Esophagus squamous epithelium (tissue), 5 donors: ENCODE data around the gene TIMM29. TPM values are rescaled to one million over a fixed set of nuclear protein-coding genes. Genes with fewer than 3 reads are reported as not detected.

Source experiments
- DNase-seq: peaks from one replicate; lab custom pipeline; 2025; lab: John Stamatoyannopoulos, UW
- H3K27ac ChIP-seq, 4 donors: fragments of 200-600 bp; sonication (generic); one replicate each; pipeline ENCODE4 v1.5.1; 2016 to 2019; ENCODE audit warnings: mild to moderate bottlenecking in 1 of 4
- H3K27me3 ChIP-seq, 4 donors: fragments of 200-600 bp; sonication (generic); 1 replicate in 3 of 4; 2 replicates in 1 of 4; pipeline versions ENCODE4 v1.5.1 to v1.6.0; 2017 to 2021; ENCODE audit warnings: antibody characterized with exemption in 1 of 4
- H3K36me3 ChIP-seq, 3 donors: fragments of 200-600 bp; sonication (generic); one replicate each; pipeline ENCODE4 v1.5.1; 2016 to 2019
- H3K4me1 ChIP-seq, 3 donors: fragments of 200-600 bp; sonication (generic); one replicate each; pipeline ENCODE4 v1.5.1; 2017 to 2019
- H3K4me3 ChIP-seq, 4 donors: fragments of 200-600 bp; sonication (generic); 1 replicate in 3 of 4; 2 replicates in 1 of 4; pipeline ENCODE4 v1.5.1; 2016 to 2019; ENCODE audit warnings: mild to moderate bottlenecking in 2 of 4, moderate library complexity in 1 of 4
- H3K9me3 ChIP-seq, 3 donors: fragments of 200-600 bp; sonication (generic); one replicate each; pipeline ENCODE4 v1.5.1; 2016 to 2019
- CTCF ChIP-seq, 6 experiments: fragments of 450-650 bp in 4 of 6; fragments of 200-600 bp in 2 of 6; sonication (generic) in 2 of 6; IDR thresholded peaks; one replicate each; pipeline ENCODE4 v1.5.1; 2016 to 2019; ENCODE audit warnings: antibody characterized with exemption in 6 of 6, mild to moderate bottlenecking in 4 of 6, moderate library complexity in 4 of 6
- POLR2A ChIP-seq, 4 donors: fragments of 450-650 bp; IDR thresholded peaks; one replicate each; pipeline ENCODE4 v1.6.1; 2017; ENCODE audit warnings: antibody characterized with exemption in 4 of 4, mild to moderate bottlenecking in 4 of 4, moderate library complexity in 3 of 4
- WGBS, 2 donors: methylation state at CpG; one replicate each; pipeline ENCODE4 v1.1.5; 2018; 5-methylcytosine and 5-hydroxymethylcytosine counted together
- intact Hi-C: fragments of 100-400 bp; cut with DNase I; formaldehyde crosslinking; loops from one replicate; pipeline ENCODE4 v1.15.0; 2022
- total RNA-seq, 4 donors: library from RNA; depleted of rRNA; stranded (reverse); fragments of >200 nt; gene quantifications; one replicate each; pipeline ENCODE4 v1.1.0, GENCODE V29; 2016
- donor health status: DM: yes; HTN: yes; CAD: no.

The TIMM29 gene
- total RNA-seq, 4 donors from 2014 or later, result 23.6 to 35.6 (median 27.3) TPM

GRCh38 chr19:10964903-10965302 lies 36.3 kb downstream of the TIMM29 start:
- Histone ChIP-seq H3K4me1 (peaks cover 16 to 79% (median 31%) of the 10 kb centered on the region in 3 donors), H3K9me3 (no peaks in the 10 kb centered on the region), H3K27ac (peak overlapping the region in 1 of 4 donors; percentile 98), H3K36me3 (no peaks in the 10 kb centered on the region), H3K27me3 (no peaks in the 10 kb centered on the region), H3K4me3 (no peak overlapping the region)
- intact Hi-C loops, result no loop called here
- no peak for DNase-seq
- WGBS, 2 donors, result 90 to 100% methylated on average over 2 of the region's 4 CpGs
- TF ChIP-seq POLR2A (IDR thresholded peaks at IDR 0.05), result no peak
- no peak for TF ChIP-seq CTCF (IDR thresholded peaks at IDR 0.05)

- Histone ChIP-seq H3K36me3 (no peaks in the 10 kb centered on the region), H3K4me3 (no peak overlapping the region), H3K9me3 (no peaks in the 10 kb centered on the region), H3K4me1 (peaks cover 16 to 75% (median 30%) of the 10 kb centered on the region in 3 donors), H3K27me3 (no peaks in the 10 kb centered on the region), H3K27ac (no peak overlapping the region)
- 74 to 88% methylated on average over 6 of the region's 6 CpGs for WGBS, 2 donors
- intact Hi-C loops, result no loop called here
- DNase-seq, result no peak
- TF ChIP-seq CTCF (IDR thresholded peaks at IDR 0.05) (no peak), POLR2A (IDR thresholded peaks at IDR 0.05) (no peak)
These were observed 36.8 kb downstream of the TIMM29 start for GRCh38 chr19:10965398-10965797.

DNA sequence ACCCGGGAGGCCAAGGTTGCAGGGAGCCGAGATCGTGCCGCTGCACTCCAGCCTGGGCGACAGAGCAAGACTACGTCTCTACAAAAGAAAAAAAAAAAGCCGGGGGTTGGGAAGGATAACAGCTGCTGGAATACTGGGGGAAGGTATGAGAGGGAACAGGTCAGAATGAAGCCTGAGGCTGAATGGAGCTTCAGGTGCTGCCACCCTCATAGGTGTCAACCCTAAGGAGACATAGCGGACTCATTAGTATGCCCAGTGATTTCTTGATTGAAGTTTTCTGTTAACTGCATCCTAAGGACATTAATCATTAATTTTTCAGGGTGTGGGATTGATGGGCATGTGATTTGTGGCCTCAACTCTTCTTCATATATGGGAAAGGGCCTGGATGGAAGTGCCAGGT lies 38.2 kb downstream of the TIMM29 start:
- WGBS, 2 donors, result 72 to 83% methylated on average over 4 to 7 of the region's 8 CpGs
- Histone ChIP-seq H3K9me3 (no peaks in the 10 kb centered on the region), H3K36me3 (no peaks in the 10 kb centered on the region), H3K4me3 (no peak overlapping the region), H3K4me1 (peaks cover 16 to 74% (median 30%) of the 10 kb centered on the region in 3 donors), H3K27me3 (no peaks in the 10 kb centered on the region), H3K27ac (no peak overlapping the region)
- no peak for DNase-seq
- TF ChIP-seq POLR2A (IDR thresholded peaks at IDR 0.05), result no peak
- TF ChIP-seq CTCF (IDR thresholded peaks at IDR 0.05), result no peak
- intact Hi-C loops, result no loop called here

GRCh38 chr19:10968527-10969135 lies 40.0 kb downstream of the TIMM29 start:
- Histone ChIP-seq H3K9me3 (no peaks in the 10 kb centered on the region), H3K36me3 (no peaks in the 10 kb centered on the region), H3K4me3 (no peak overlapping the region), H3K27me3 (no peaks in the 10 kb centered on the region), H3K27ac (peak overlapping the region in 3 of 4 donors; percentile 15 to 61 (median 40)), H3K4me1 (peaks cover 8 to 55% (median 13%) of the 10 kb centered on the region in 3 donors)
- peak in 3 of 6 experiments; percentile 13 to 34 (median 20) for TF ChIP-seq CTCF (IDR thresholded peaks at IDR 0.05)
- no peak for TF ChIP-seq POLR2A (IDR thresholded peaks at IDR 0.05)
- intact Hi-C loops, result no loop called here
- DNase-seq, result no peak
- 47 to 68% methylated on average over 8 to 9 of the region's 10 CpGs for WGBS, 2 donors

GRCh38 chr19:10971107-10971726 lies 42.6 kb downstream of the TIMM29 start:
- Histone ChIP-seq H3K36me3 (no peaks in the 10 kb centered on the region), H3K4me3 (no peak overlapping the region), H3K4me1 (peaks cover 11 to 47% (median 23%) of the 10 kb centered on the region in 3 donors), H3K9me3 (no peaks in the 10 kb centered on the region), H3K27me3 (no peaks in the 10 kb centered on the region), H3K27ac (no peak overlapping the region)
- TF ChIP-seq CTCF (IDR thresholded peaks at IDR 0.05), result no peak
- no peak for TF ChIP-seq POLR2A (IDR thresholded peaks at IDR 0.05)
- intact Hi-C loops, result no loop called here
- WGBS, 2 donors, result 86 to 91% methylated on average over 8 of the region's 8 CpGs
- DNase-seq, result no peak
